A549 (cell line): ENCODE measurements around the gene HTRA3. TPM values are rescaled to one million over a fixed set of nuclear protein-coding genes. Genes with fewer than 3 reads are reported as not detected.
"Not testable (repeated sequence)": the region's sequence is repeated elsewhere in the genome, so short reads cannot be mapped to it uniquely, and the experiment has no call there.

Source experiments
- ATAC-seq, 2 experiments: fragments of 200-7000 bp in 1 of 2; fragments of >200 bp in 1 of 2; cut with Nextera tagmentation in 1 of 2; cut with Tn5 transposase in 1 of 2; 3 replicates each; pipeline versions ENCODE4 v1.8.0 to v1.9.1; 2018 to 2020; ENCODE audit warnings: mild to moderate bottlenecking in 1 of 2, moderate library complexity in 1 of 2
- CTCF ChIA-PET: fragments of 300-600 bp; sonication (Branson Sonifier 250); formaldehyde crosslinking; extraction: SDS; loops from one replicate; lab custom pipeline; 2021; ENCODE audit warnings: antibody characterized with exemption, inconsistent platforms; lab: Yijun Ruan, JAX
- POLR2A ChIA-PET: fragments of 350-600 bp; formaldehyde crosslinking; extraction: SDS; loops from one replicate; lab custom pipeline; 2021; ENCODE audit warnings: antibody characterized with exemption, inconsistent platforms; lab: Yijun Ruan, JAX
- DNase-seq, 2 experiments: peaks; one replicate each; pipeline versions ENCODE4 v3.0.0 to v3.0.0-alpha.2; 2011 to 2016; ENCODE audit warnings: low read depth in 1 of 2, low spot score in 1 of 2
- FAIRE-seq: peaks from 2 replicates; lab custom pipeline; 2011; peaks lifted over from hg19 to GRCh38; lab: Jason Lieb, UNC
- H3K27ac ChIP-seq, 2 experiments: fragments of >200 bp; sonication (Bioruptor Twin); formaldehyde crosslinking; 3 replicates each; pipeline ENCODE4 v1.5.1; 2016 to 2017
- H3K4me1 ChIP-seq: fragments of >200 bp; sonication (Bioruptor Twin); formaldehyde crosslinking; 3 replicates; pipeline ENCODE4 v1.6.1; 2016
- H3K4me2 ChIP-seq: fragments of >200 bp; sonication (Bioruptor Twin); formaldehyde crosslinking; 3 replicates; pipeline ENCODE4 v1.6.1; 2016
- H3K4me3 ChIP-seq: fragments of >200 bp; sonication (Bioruptor Twin); formaldehyde crosslinking; 3 replicates; pipeline ENCODE4 v1.5.1; 2016
- H3K9me3 ChIP-seq: fragments of >200 bp; sonication (Bioruptor Twin); formaldehyde crosslinking; 3 replicates; pipeline ENCODE4 v1.6.1; 2016
- ATOH8 ChIP-seq: fragments of 250-450 bp; sonication (Bioruptor Pico); IDR thresholded peaks from 2 replicates; pipeline ENCODE4 v1.5.0; 2020; ENCODE audit warnings: low read depth, mild to moderate bottlenecking, moderate library complexity
- CBX2 ChIP-seq: fragments of 200-600 bp; sonication (generic); IDR thresholded peaks from 2 replicates; pipeline ENCODE4 v1.6.1; 2016; ENCODE audit warnings: low read depth, mild to moderate bottlenecking, borderline replicate concordance
- CBX8 ChIP-seq: fragments of 200-600 bp; sonication (generic); IDR thresholded peaks from 2 replicates; pipeline ENCODE4 v1.6.1; 2016
- CEBPB ChIP-seq, 2 experiments: fragments of >200 bp in 1 of 2; sonication (Bioruptor Twin) in 1 of 2; formaldehyde crosslinking in 1 of 2; IDR thresholded peaks; 2 replicates each; pipeline ENCODE4 v1.6.1; 2012 to 2016
- CHD2 ChIP-seq: fragments of 150-350 bp; IDR thresholded peaks from 2 replicates; pipeline ENCODE4 v1.6.1; 2014; ENCODE audit warnings: low read length; ENCODE audit not compliant: partially characterized antibody
- E2F6 ChIP-seq: IDR thresholded peaks from 2 replicates; pipeline ENCODE4 v1.6.1; 2012; ENCODE audit warnings: low read depth, borderline replicate concordance
- EHMT2 ChIP-seq: fragments of 200-600 bp; sonication (generic); IDR thresholded peaks from 2 replicates; pipeline ENCODE4 v1.6.1; 2016; ENCODE audit warnings: antibody characterized with exemption, low read depth, mild to moderate bottlenecking, moderate library complexity
- EP300 ChIP-seq, 2 experiments: fragments of >200 bp; sonication (Bioruptor Twin); formaldehyde crosslinking; IDR thresholded peaks; 2 replicates in 1 of 2; 3 replicates in 1 of 2; pipeline ENCODE4 v1.6.1; 2016 to 2017
- GATA3 ChIP-seq: IDR thresholded peaks from 2 replicates; pipeline ENCODE4 v1.6.1; 2012; ENCODE audit warnings: borderline replicate concordance
- HEYL ChIP-seq: fragments of 250-450 bp; sonication (Bioruptor Pico); IDR thresholded peaks from 2 replicates; pipeline ENCODE4 v1.8.0; 2021; ENCODE audit warnings: mild to moderate bottlenecking, moderate library complexity
- JUN ChIP-seq, 2 experiments: fragments of >200 bp; sonication (Bioruptor Twin); formaldehyde crosslinking; IDR thresholded peaks; 2 replicates in 1 of 2; 3 replicates in 1 of 2; pipeline ENCODE4 v1.6.1; 2016 to 2017
- MAFK ChIP-seq: fragments of 450-650 bp; IDR thresholded peaks from 2 replicates; pipeline ENCODE4 v1.6.1; 2014; ENCODE audit not compliant: partially characterized antibody
- MAX ChIP-seq: IDR thresholded peaks from 2 replicates; pipeline ENCODE4 v1.6.1; 2012
- MAZ ChIP-seq: fragments of 150-350 bp; IDR thresholded peaks from 2 replicates; pipeline ENCODE4 v1.6.1; 2014; ENCODE audit warnings: antibody characterized with exemption, low read depth, low read length, borderline replicate concordance
- NFE2L2 ChIP-seq: fragments of 150-350 bp; conservative IDR thresholded peaks from 2 replicates; pipeline ENCODE4 v1.6.1; 2014; ENCODE audit warnings: low read length
- POLR2AphosphoS2 ChIP-seq: conservative IDR thresholded peaks from 2 replicates; pipeline ENCODE4 v1.6.1; 2012; ENCODE audit warnings: low read length, improper control_type of control experiment, inconsistent platforms
- RARB ChIP-seq: fragments of 250-450 bp; sonication (Bioruptor Pico); IDR thresholded peaks from 2 replicates; pipeline ENCODE4 v1.8.0; 2021; ENCODE audit warnings: mild to moderate bottlenecking, moderate library complexity
- RNF2 ChIP-seq: fragments of 200-600 bp; sonication (generic); IDR thresholded peaks from 2 replicates; pipeline ENCODE4 v1.6.1; 2016; ENCODE audit warnings: low read depth, mild to moderate bottlenecking, antibody characterized with exemption, moderate library complexity, borderline replicate concordance
- SMC3 ChIP-seq: fragments of >200 bp; sonication (Bioruptor Twin); formaldehyde crosslinking; IDR thresholded peaks from 3 replicates; pipeline ENCODE4 v1.6.1; 2018; ENCODE audit warnings: inconsistent platforms
- TFCP2L1 ChIP-seq: fragments of 250-450 bp; sonication (Bioruptor Pico); IDR thresholded peaks from 2 replicates; pipeline ENCODE4 v1.5.0; 2021; ENCODE audit warnings: mild to moderate bottlenecking
- TP53 ChIP-seq: fragments of 250-450 bp; sonication (Bioruptor Pico); IDR thresholded peaks from 2 replicates; pipeline ENCODE4 v1.5.0; 2021; ENCODE audit warnings: mild to moderate bottlenecking, moderate library complexity
- ZC3H11A ChIP-seq: fragments of 450-650 bp; IDR thresholded peaks from 2 replicates; pipeline ENCODE4 v1.6.1; 2014; ENCODE audit warnings: antibody characterized with exemption, mild to moderate bottlenecking
- ZNF302 ChIP-seq: fragments of 250-450 bp; sonication (Bioruptor Pico); IDR thresholded peaks from 2 replicates; pipeline ENCODE4 v1.9.0; 2021; ENCODE audit warnings: inconsistent platforms, mild to moderate bottlenecking, moderate library complexity
- ZSCAN20 ChIP-seq: fragments of 250-450 bp; sonication (Bioruptor Pico); IDR thresholded peaks from 2 replicates; pipeline ENCODE4 v1.8.0; 2022; ENCODE audit warnings: mild to moderate bottlenecking, moderate library complexity
- WGBS: methylation state at CpG from one replicate; pipeline ENCODE4 v1.1.6; 2017; ENCODE audit errors: missing lambda C conversion rate; 5-methylcytosine and 5-hydroxymethylcytosine counted together
- polyA plus RNA-seq, 4 experiments: library from polyadenylated mRNA; depleted of rRNA in 3 of 4; stranded (reverse); fragments of >200 nt; fragmentation: RNase III in 1 of 4; extraction: RNeasy Plus Mini Kit Qiagen cat#74134 plus additional on column Dnase treatment in 1 of 4; gene quantifications; 2 replicates in 3 of 4; 3 replicates in 1 of 4; pipeline ENCODE4 v1.2.3, GENCODE V29; 2011 to 2017

HTRA3 gene
- polyA plus RNA-seq, 2 of the 4 experiments (the other 2 are of a cell fraction): 4.6 to 7.4 TPM

- no peaks in the 10 kb centered on the region for H3K4me1 ChIP-seq
- no peak overlapping the region for H3K4me3 ChIP-seq
- CTCF ChIA-PET: no interaction called here
- ATAC-seq (no peak), DNase-seq (no peak), FAIRE-seq (no peak)
- POLR2A ChIA-PET: no interaction called here
- no peak overlapping the region for H3K27ac ChIP-seq
- no peak overlapping the region for H3K4me2 ChIP-seq
- no peaks in the 10 kb centered on the region for H3K9me3 ChIP-seq
- 68% methylated on average over 4 of the region's 7 CpGs for WGBS
- TF ChIP-seq NFE2L2 (no peak), POLR2AphosphoS2 (no peak), ZSCAN20 (CRISPR knock-in tag) (no peak), GATA3 (no peak), HEYL (no peak), MAX (no peak), SMC3 (no peak), EP300 (IDR thresholded peaks at IDR 0.05) (no peak), CEBPB (IDR thresholded peaks at IDR 0.05) (no peak), TP53 (CRISPR knock-in tag) (no peak), CHD2 (no peak), EHMT2 (no peak), RNF2 (no peak), RARB (CRISPR knock-in tag) (no peak), MAFK (no peak), CBX8 (no peak), ZC3H11A (no peak), CBX2 (no peak), MAZ (no peak)
- TF ChIP-seq, all 56 proteins: peak for 0
These were observed 78.1 kb downstream of the HTRA3 start for GRCh38 chr4:8347660-8348059.

- TF ChIP-seq TP53 (CRISPR knock-in tag): no peak
- TF ChIP-seq GATA3: no peak
- TF ChIP-seq JUN (IDR thresholded peaks at IDR 0.05): no peak
- no peak for TF ChIP-seq CBX2
- no peak for TF ChIP-seq SMC3
- ATAC-seq (no peak), DNase-seq (no peak), FAIRE-seq (no peak)
- no peaks in the 10 kb centered on the region for H3K4me1 ChIP-seq
- CTCF ChIA-PET: no interaction called here
- no peaks in the 10 kb centered on the region for H3K9me3 ChIP-seq
- H3K4me2 ChIP-seq: no peak overlapping the region
- POLR2A ChIA-PET: no interaction called here
- 50% methylated on average over 4 of the region's 6 CpGs for WGBS
- no peak overlapping the region for H3K27ac ChIP-seq
- no peak overlapping the region for H3K4me3 ChIP-seq
These were observed 78.5 kb downstream of the HTRA3 start for GRCh38 chr4:8348071-8348470.

- H3K4me1 ChIP-seq, CTCF ChIA-PET, H3K9me3 ChIP-seq, H3K27ac ChIP-seq, H3K4me3 ChIP-seq, DNase-seq, FAIRE-seq, ATAC-seq, POLR2A ChIA-PET, H3K4me2 ChIP-seq: not testable (repeated sequence)
- 89% methylated on average over 10 of the region's 11 CpGs for WGBS
These were observed 79.7 kb downstream of the HTRA3 start for GRCh38 chr4:8349236-8349635.

GRCh38 chr4:8349664-8350236, 80.2 kb downstream of the HTRA3 start:
- H3K9me3 ChIP-seq: no peaks in the 10 kb centered on the region
- H3K27ac ChIP-seq: no peak overlapping the region
- TF ChIP-seq ZC3H11A: no peak
- TF ChIP-seq ATOH8 (CRISPR knock-in tag): no peak
- TF ChIP-seq CBX2: no peak
- no peak for TF ChIP-seq TFCP2L1 (CRISPR knock-in tag)
- no peak for TF ChIP-seq MAZ
- TF ChIP-seq ZNF302 (CRISPR knock-in tag): no peak
- no peak for TF ChIP-seq E2F6
- ChIA-PET CTCF (interaction anchor here (1.5 kb wide), 1 partner anchor 56 kb away, joined by 3 read pairs; no protein-coding TSS in a partner anchor), POLR2A (no interaction called here)
- H3K4me1 ChIP-seq: no peaks in the 10 kb centered on the region; the same call in 2 of the 3 replicates
- ATAC-seq: no peak
- no peak overlapping the region for H3K4me2 ChIP-seq
- no peak overlapping the region for H3K4me3 ChIP-seq
- DNase-seq: no peak
- WGBS: 77% methylated on average over 6 of the region's 7 CpGs
- no peak for FAIRE-seq
